K562 (cell line): ENCODE measurements around the gene PILRA. TPM values are rescaled to one million over a fixed set of nuclear protein-coding genes. Genes with fewer than 3 reads are reported as not detected.
A peak's percentile ranks its signal among the peaks of the same experiment; 100 is the strongest.

Experiments
- LCOR ChIP-seq: sonication (generic); formaldehyde crosslinking; IDR thresholded peaks from 2 replicates; pipeline ENCODE4 v1.8.0; 2022; ENCODE audit warnings: mild to moderate bottlenecking, missing genetic modification reagents
- POLR2B ChIP-seq: fragments of 450-650 bp; IDR thresholded peaks from 2 replicates; pipeline ENCODE4 v1.6.1; 2018; ENCODE audit warnings: low read depth; ENCODE audit not compliant: partially characterized antibody
- PTTG1 ChIP-seq: fragments of 450-650 bp; IDR thresholded peaks from 2 replicates; pipeline ENCODE4 v1.6.1; 2016; ENCODE audit warnings: low read depth, mild to moderate bottlenecking, missing genetic modification characterization, missing compliant biosample characterization
- RBM14 ChIP-seq: fragments of 200-400 bp; formaldehyde crosslinking; IDR thresholded peaks from 2 replicates; pipeline ENCODE4 v1.6.1; 2018; ENCODE audit warnings: low read depth, mild to moderate bottlenecking, low read length, moderate library complexity, borderline replicate concordance; ENCODE audit not compliant: insufficient read depth
- RBM22 ChIP-seq: fragments of 200-400 bp; formaldehyde crosslinking; IDR thresholded peaks from 2 replicates; pipeline ENCODE4 v1.6.1; 2018; ENCODE audit warnings: low read length, low read depth; ENCODE audit not compliant: poor library complexity, severe bottlenecking
- XRCC5 ChIP-seq: fragments of 200-400 bp; formaldehyde crosslinking; IDR thresholded peaks from 2 replicates; pipeline ENCODE4 v1.6.1; 2017; ENCODE audit warnings: low read depth, mild to moderate bottlenecking, low read length
- polyA plus RNA-seq, 8 experiments: library from polyadenylated mRNA; depleted of rRNA in 4 of 8; stranded (reverse) in 5 of 8; unstranded in 3 of 8; fragments of >200 nt; fragmentation: Nextera tagmentation in 2 of 8; fragmentation: Illumina TruSeq in 1 of 8; extraction: Ambion mirVana in 2 of 8; extraction: Trizol in 1 of 8; gene quantifications; 2 replicates each; pipeline versions ENCODE4 v1.2.1 to v1.2.3, GENCODE V29; 2011 to 2014; ENCODE audit warnings: inconsistent platforms in 1 of 8, missing spikeins in 1 of 8
- total RNA-seq, 7 experiments: library from RNA; depleted of rRNA in 6 of 7; stranded (reverse); fragments of >200 nt in 6 of 7; fragmentation: Illumina TruSeq in 2 of 7; extraction: Trizol in 2 of 7; gene quantifications; 2 replicates each; pipeline versions ENCODE4 v1.2.1 to v1.2.3, GENCODE V29; 2011 to 2021; ENCODE audit warnings: low replicate concordance in 1 of 7
- TF ChIP-seq, protein P1 (sequence below): sonication (generic); formaldehyde crosslinking; IDR thresholded peaks from 2 replicates; pipeline ENCODE4 v1.8.1; 2023; ENCODE audit warnings: mild to moderate bottlenecking, missing genetic modification reagents
- TF ChIP-seq, protein P2 (sequence below): IDR thresholded peaks from 2 replicates; pipeline ENCODE4 v1.6.1; 2012; ENCODE audit warnings: low read depth, low read length, improper control_type of control experiment, borderline replicate concordance
- TF ChIP-seq, protein P3 (sequence below): fragments of 250-450 bp; sonication (Bioruptor Pico); IDR thresholded peaks from 2 replicates; pipeline ENCODE4 v1.4.0; 2020
- TF ChIP-seq, protein P4 (sequence below): fragments of 450-650 bp; IDR thresholded peaks from 2 replicates; pipeline ENCODE4 v1.6.1; 2016; ENCODE audit warnings: mild to moderate bottlenecking, moderate library complexity

PILRA gene
- total and polyA plus RNA-seq, 9 of the 15 experiments (the other 6 are each of a cell fraction or from before 2014, with no cell fraction given) = 0.13 to 1.8 (median 0.62) TPM

DNA sequence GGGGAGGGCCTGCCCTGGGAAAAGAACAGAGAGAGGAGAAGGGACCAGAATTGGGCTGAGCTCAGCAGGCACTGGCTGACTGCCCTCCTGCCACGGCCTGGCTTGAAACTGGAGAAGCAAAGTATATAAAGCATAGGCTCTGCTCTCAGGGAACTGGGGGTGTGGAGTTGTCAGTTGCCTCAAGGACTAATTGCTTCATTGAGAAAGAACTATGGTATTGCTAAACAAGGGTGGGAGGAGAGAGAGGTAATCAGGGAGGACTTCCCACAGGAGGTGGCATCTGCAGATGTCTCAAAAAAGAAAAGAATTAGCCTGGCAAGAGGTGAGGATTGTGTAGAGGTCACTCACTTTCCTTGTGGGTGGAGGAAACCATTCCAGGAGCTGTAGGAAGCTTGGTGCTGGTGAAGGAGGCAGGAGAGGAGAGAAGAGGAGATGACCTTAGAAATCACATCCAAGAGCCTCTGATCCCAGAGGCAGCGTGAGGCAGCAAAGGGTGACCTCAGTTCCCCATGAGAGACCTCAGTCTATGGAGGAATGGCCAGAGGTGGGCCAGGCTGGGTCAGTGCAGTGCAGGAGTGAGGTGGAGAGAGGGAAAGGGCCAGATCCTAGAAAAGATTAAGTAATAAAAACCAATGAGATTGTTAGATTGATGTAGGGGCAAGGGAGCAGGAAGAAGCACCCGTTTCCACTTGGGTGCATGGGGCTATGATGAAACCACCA, 13.0 kb upstream of the PILRA start (continued):
- TF ChIP-seq, protein P1, sequence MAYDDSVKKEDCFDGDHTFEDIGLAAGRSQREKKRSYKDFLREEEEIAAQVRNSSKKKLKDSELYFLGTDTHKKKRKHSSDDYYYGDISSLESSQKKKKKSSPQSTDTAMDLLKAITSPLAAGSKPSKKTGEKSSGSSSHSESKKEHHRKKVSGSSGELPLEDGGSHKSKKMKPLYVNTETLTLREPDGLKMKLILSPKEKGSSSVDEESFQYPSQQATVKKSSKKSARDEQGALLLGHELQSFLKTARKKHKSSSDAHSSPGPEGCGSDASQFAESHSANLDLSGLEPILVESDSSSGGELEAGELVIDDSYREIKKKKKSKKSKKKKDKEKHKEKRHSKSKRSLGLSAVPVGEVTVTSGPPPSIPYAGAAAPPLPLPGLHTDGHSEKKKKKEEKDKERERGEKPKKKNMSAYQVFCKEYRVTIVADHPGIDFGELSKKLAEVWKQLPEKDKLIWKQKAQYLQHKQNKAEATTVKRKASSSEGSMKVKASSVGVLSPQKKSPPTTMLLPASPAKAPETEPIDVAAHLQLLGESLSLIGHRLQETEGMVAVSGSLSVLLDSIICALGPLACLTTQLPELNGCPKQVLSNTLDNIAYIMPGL (CRISPR knock-in tag) = no peak
- no peak for TF ChIP-seq PTTG1 (tag)
- peak; percentile 18 for TF ChIP-seq POLR2B
- no peak for TF ChIP-seq RBM22
- TF ChIP-seq, protein P2, sequence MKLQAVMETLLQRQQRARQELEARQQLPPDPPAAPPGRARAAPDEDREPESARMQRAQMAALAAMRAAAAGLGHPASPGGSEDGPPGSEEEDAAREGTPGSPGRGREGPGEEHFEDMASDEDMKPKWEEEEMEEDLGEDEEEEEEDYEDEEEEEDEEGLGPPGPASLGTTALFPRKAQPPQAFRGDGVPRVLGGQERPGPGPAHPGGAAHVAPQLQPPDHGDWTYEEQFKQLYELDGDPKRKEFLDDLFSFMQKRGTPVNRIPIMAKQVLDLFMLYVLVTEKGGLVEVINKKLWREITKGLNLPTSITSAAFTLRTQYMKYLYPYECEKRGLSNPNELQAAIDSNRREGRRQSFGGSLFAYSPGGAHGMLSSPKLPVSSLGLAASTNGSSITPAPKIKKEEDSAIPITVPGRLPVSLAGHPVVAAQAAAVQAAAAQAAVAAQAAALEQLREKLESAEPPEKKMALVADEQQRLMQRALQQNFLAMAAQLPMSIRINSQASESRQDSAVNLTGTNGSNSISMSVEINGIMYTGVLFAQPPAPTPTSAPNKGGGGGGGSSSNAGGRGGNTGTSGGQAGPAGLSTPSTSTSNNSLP = no peak
- TF ChIP-seq, protein P3, sequence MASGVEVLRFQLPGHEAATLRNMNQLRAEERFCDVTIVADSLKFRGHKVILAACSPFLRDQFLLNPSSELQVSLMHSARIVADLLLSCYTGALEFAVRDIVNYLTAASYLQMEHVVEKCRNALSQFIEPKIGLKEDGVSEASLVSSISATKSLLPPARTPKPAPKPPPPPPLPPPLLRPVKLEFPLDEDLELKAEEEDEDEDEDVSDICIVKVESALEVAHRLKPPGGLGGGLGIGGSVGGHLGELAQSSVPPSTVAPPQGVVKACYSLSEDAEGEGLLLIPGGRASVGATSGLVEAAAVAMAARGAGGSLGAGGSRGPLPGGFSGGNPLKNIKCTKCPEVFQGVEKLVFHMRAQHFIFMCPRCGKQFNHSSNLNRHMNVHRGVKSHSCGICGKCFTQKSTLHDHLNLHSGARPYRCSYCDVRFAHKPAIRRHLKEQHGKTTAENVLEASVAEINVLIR = no peak
- TF ChIP-seq XRCC5 = no peak
- TF ChIP-seq, protein P4, sequence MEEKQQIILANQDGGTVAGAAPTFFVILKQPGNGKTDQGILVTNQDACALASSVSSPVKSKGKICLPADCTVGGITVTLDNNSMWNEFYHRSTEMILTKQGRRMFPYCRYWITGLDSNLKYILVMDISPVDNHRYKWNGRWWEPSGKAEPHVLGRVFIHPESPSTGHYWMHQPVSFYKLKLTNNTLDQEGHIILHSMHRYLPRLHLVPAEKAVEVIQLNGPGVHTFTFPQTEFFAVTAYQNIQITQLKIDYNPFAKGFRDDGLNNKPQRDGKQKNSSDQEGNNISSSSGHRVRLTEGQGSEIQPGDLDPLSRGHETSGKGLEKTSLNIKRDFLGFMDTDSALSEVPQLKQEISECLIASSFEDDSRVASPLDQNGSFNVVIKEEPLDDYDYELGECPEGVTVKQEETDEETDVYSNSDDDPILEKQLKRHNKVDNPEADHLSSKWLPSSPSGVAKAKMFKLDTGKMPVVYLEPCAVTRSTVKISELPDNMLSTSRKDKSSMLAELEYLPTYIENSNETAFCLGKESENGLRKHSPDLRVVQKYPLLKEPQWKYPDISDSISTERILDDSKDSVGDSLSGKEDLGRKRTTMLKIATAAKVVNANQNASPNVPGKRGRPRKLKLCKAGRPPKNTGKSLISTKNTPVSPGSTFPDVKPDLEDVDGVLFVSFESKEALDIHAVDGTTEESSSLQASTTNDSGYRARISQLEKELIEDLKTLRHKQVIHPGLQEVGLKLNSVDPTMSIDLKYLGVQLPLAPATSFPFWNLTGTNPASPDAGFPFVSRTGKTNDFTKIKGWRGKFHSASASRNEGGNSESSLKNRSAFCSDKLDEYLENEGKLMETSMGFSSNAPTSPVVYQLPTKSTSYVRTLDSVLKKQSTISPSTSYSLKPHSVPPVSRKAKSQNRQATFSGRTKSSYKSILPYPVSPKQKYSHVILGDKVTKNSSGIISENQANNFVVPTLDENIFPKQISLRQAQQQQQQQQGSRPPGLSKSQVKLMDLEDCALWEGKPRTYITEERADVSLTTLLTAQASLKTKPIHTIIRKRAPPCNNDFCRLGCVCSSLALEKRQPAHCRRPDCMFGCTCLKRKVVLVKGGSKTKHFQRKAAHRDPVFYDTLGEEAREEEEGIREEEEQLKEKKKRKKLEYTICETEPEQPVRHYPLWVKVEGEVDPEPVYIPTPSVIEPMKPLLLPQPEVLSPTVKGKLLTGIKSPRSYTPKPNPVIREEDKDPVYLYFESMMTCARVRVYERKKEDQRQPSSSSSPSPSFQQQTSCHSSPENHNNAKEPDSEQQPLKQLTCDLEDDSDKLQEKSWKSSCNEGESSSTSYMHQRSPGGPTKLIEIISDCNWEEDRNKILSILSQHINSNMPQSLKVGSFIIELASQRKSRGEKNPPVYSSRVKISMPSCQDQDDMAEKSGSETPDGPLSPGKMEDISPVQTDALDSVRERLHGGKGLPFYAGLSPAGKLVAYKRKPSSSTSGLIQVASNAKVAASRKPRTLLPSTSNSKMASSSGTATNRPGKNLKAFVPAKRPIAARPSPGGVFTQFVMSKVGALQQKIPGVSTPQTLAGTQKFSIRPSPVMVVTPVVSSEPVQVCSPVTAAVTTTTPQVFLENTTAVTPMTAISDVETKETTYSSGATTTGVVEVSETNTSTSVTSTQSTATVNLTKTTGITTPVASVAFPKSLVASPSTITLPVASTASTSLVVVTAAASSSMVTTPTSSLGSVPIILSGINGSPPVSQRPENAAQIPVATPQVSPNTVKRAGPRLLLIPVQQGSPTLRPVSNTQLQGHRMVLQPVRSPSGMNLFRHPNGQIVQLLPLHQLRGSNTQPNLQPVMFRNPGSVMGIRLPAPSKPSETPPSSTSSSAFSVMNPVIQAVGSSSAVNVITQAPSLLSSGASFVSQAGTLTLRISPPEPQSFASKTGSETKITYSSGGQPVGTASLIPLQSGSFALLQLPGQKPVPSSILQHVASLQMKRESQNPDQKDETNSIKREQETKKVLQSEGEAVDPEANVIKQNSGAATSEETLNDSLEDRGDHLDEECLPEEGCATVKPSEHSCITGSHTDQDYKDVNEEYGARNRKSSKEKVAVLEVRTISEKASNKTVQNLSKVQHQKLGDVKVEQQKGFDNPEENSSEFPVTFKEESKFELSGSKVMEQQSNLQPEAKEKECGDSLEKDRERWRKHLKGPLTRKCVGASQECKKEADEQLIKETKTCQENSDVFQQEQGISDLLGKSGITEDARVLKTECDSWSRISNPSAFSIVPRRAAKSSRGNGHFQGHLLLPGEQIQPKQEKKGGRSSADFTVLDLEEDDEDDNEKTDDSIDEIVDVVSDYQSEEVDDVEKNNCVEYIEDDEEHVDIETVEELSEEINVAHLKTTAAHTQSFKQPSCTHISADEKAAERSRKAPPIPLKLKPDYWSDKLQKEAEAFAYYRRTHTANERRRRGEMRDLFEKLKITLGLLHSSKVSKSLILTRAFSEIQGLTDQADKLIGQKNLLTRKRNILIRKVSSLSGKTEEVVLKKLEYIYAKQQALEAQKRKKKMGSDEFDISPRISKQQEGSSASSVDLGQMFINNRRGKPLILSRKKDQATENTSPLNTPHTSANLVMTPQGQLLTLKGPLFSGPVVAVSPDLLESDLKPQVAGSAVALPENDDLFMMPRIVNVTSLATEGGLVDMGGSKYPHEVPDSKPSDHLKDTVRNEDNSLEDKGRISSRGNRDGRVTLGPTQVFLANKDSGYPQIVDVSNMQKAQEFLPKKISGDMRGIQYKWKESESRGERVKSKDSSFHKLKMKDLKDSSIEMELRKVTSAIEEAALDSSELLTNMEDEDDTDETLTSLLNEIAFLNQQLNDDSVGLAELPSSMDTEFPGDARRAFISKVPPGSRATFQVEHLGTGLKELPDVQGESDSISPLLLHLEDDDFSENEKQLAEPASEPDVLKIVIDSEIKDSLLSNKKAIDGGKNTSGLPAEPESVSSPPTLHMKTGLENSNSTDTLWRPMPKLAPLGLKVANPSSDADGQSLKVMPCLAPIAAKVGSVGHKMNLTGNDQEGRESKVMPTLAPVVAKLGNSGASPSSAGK = no peak
- TF ChIP-seq RBM14 = no peak
- TF ChIP-seq LCOR = no peak
